Lung (tissue), 12 donors: ENCODE results near the gene NRCAM. TPM values are rescaled to one million over a fixed set of nuclear protein-coding genes. Genes with fewer than 3 reads are reported as not detected.
A peak's percentile ranks its signal among the peaks of the same experiment; 100 is the strongest.

Experiments
- ATAC-seq: fragments of 200-7000 bp; cut with Tn5 transposase; one replicate; pipeline ENCODE4 v1.9.1; 2020; ENCODE audit warnings: moderate number of reproducible peaks; ENCODE audit not compliant: insufficient read depth, low FRiP score
- DNase-seq, 3 donors: peaks; one replicate each; pipeline ENCODE4 v3.0.0-alpha.2; 2013 to 2017
- H3K27ac ChIP-seq, 2 donors: one replicate each; pipeline ENCODE4 v1.5.1; 2013; ENCODE audit warnings: mild to moderate bottlenecking in 2 of 2, moderate library complexity in 2 of 2, control low read depth in 1 of 2, inconsistent platforms in 1 of 2, low read depth in 1 of 2, low read length in 1 of 2
- H3K27me3 ChIP-seq, 3 donors: one replicate each; pipeline ENCODE4 v1.5.1; 2013; ENCODE audit warnings: low read length in 2 of 3; ENCODE audit not compliant: control insufficient read depth in 3 of 3, insufficient read depth in 3 of 3
- H3K36me3 ChIP-seq, 4 donors: one replicate each; pipeline ENCODE4 v1.5.1; 2013; ENCODE audit warnings: low read length in 4 of 4, mild to moderate bottlenecking in 1 of 4, moderate library complexity in 1 of 4; ENCODE audit not compliant: control insufficient read depth in 4 of 4, insufficient read depth in 4 of 4
- H3K4me1 ChIP-seq, 5 donors: one replicate each; pipeline ENCODE4 v1.5.1; 2013; ENCODE audit warnings: low read length in 5 of 5, mild to moderate bottlenecking in 2 of 5, moderate library complexity in 1 of 5; ENCODE audit not compliant: control insufficient read depth in 5 of 5, insufficient read depth in 5 of 5
- H3K4me3 ChIP-seq: one replicate; pipeline ENCODE4 v1.5.1; 2013; ENCODE audit warnings: mild to moderate bottlenecking, control low read depth, moderate library complexity
- H3K9ac ChIP-seq, 2 donors: one replicate each; pipeline ENCODE4 v1.5.1; 2013; ENCODE audit warnings: low read length in 2 of 2, control low read depth in 1 of 2; ENCODE audit not compliant: insufficient read depth in 1 of 2
- H3K9me3 ChIP-seq, 4 donors: one replicate each; pipeline ENCODE4 v1.5.1; 2013; ENCODE audit warnings: low read length in 3 of 4, mild to moderate bottlenecking in 1 of 4, moderate library complexity in 1 of 4; ENCODE audit not compliant: control insufficient read depth in 4 of 4, insufficient read depth in 3 of 4
- WGBS, 2 donors: extraction: QIAGEN DNeasy Blood & Tissue Kit; methylation state at CpG; one replicate each; pipeline ENCODE4 v1.1.7; 2013; 5-methylcytosine and 5-hydroxymethylcytosine counted together
- polyA plus RNA-seq, 2 donors: library from polyadenylated mRNA; stranded (reverse); fragments of 200-250 nt; gene quantifications; one replicate each; pipeline ENCODE4 v1.2.1, GENCODE V29; 2013
- total RNA-seq, 2 donors: library from RNA; depleted of rRNA in 1 of 2; stranded (reverse); fragments of >200 nt in 1 of 2; gene quantifications; one replicate each; pipeline ENCODE4 v1.2.1, GENCODE V29; 2014 to 2021
- TF ChIP-seq, protein P1 (sequence below): IDR thresholded peaks from 2 replicates; pipeline ENCODE4 v1.5.1; 2012; ENCODE audit warnings: mild to moderate bottlenecking; ENCODE audit errors: control extremely low read depth, extremely low read depth
- donor health status: control.
- donor health status: control.
- donor health status: Bipolar disorder and iron deficiency.
- donor health status: healthy.
- donor health status: DM: yes; HTN: yes; CAD: no.

Gene NRCAM
- total and polyA plus RNA-seq, 4 donors: 2.5 to 32.4 (median 11.0) TPM

DNA sequence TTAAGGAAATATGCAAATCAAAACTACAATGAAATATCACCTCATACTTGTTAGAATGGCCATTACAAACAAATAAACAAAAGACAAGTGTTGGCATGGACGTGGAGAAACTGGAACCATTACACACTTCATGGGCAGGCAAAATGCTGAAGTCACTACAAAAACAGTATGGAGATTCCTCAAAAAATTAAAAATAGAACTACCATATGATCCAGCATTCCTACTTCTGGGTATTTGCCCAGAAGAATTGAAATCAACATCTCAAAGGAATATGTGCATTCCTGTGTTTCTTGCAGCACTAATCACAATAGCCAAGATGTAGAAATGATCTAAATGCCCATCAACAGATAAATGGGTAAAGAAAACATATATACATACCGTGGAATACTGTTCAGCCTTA is 83.6 kb downstream of the NRCAM start:
- 82 to 83% methylated on average over 2 of the region's 2 CpGs for WGBS, 2 donors
- TF ChIP-seq, protein P1, sequence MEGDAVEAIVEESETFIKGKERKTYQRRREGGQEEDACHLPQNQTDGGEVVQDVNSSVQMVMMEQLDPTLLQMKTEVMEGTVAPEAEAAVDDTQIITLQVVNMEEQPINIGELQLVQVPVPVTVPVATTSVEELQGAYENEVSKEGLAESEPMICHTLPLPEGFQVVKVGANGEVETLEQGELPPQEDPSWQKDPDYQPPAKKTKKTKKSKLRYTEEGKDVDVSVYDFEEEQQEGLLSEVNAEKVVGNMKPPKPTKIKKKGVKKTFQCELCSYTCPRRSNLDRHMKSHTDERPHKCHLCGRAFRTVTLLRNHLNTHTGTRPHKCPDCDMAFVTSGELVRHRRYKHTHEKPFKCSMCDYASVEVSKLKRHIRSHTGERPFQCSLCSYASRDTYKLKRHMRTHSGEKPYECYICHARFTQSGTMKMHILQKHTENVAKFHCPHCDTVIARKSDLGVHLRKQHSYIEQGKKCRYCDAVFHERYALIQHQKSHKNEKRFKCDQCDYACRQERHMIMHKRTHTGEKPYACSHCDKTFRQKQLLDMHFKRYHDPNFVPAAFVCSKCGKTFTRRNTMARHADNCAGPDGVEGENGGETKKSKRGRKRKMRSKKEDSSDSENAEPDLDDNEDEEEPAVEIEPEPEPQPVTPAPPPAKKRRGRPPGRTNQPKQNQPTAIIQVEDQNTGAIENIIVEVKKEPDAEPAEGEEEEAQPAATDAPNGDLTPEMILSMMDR: no peak
- DNase-seq (no peak), ATAC-seq (no peak)
- no peaks in the 10 kb centered on the region for H3K36me3 ChIP-seq
- no peaks in the 10 kb centered on the region for H3K9me3 ChIP-seq
- H3K27ac ChIP-seq: no peak overlapping the region
- H3K27me3 ChIP-seq: no peaks in the 10 kb centered on the region
- no peak overlapping the region for H3K4me3 ChIP-seq
- no peak overlapping the region for H3K9ac ChIP-seq
- H3K4me1 ChIP-seq: no peaks in the 10 kb centered on the region

DNA sequence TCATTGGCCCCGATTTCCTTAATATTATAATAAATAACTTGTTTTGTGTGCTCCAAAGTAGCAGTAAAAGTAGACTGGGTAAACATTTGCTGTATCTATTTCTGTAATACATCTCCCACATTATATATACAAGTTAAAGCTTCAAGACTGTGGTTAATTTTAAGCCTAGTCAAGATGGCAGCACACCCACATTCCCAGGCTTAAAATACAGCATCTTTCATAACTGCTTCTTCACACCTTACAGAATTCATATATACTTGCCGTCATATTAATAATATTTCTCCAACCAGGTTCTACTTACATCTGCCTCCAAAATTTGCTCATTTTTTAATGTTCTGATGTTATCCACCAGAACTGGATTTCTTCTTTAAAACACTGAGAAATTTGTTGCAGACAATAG is 85.6 kb downstream of the NRCAM start:
- DNase-seq: no peak
- Histone ChIP-seq H3K27ac (no peak overlapping the region), H3K9me3 (no peaks in the 10 kb centered on the region), H3K27me3 (no peaks in the 10 kb centered on the region), H3K4me1 (no peaks in the 10 kb centered on the region), H3K36me3 (no peaks in the 10 kb centered on the region), H3K4me3 (no peak overlapping the region), H3K9ac (no peak overlapping the region)
- WGBS, 2 donors: 67 to 68% methylated on average over 2 of the region's 2 CpGs
- ATAC-seq: no peak
- TF ChIP-seq, protein P1: no peak

DNA sequence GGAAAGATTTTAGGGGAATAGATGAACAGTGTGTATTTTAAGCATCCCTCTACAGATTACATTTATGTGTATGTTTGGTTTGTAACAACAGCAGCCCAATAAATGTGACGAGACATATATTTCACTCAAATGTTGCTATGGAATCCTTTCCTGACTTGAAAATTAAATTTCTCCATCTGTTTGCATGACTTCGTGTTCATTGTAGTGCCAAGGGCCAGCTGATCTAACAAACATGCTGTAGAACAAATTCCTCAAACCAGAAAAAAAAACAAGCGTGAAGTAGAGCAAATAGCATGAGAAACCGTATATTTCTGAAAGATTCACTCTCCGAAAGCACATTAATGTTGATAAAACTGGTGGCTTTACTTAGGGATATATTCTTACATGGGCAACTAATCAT is 87.8 kb downstream of the NRCAM start:
- ATAC-seq: no peak
- TF ChIP-seq, protein P1: no peak
- WGBS, 2 donors: 63 to 83% methylated on average over 5 of the region's 5 CpGs
- DNase-seq: peak in 2 of 3 donors; percentile 15 to 30
- H3K4me3 ChIP-seq: no peak overlapping the region
- no peaks in the 10 kb centered on the region for H3K9me3 ChIP-seq
- H3K4me1 ChIP-seq: no peaks in the 10 kb centered on the region
- no peak overlapping the region for H3K9ac ChIP-seq
- H3K36me3 ChIP-seq: no peaks in the 10 kb centered on the region
- no peak overlapping the region for H3K27ac ChIP-seq
- no peaks in the 10 kb centered on the region for H3K27me3 ChIP-seq

- Histone ChIP-seq H3K4me1 (no peaks in the 10 kb centered on the region), H3K9me3 (no peaks in the 10 kb centered on the region), H3K4me3 (no peak overlapping the region), H3K9ac (no peak overlapping the region), H3K27me3 (no peaks in the 10 kb centered on the region), H3K27ac (no peak overlapping the region), H3K36me3 (no peaks in the 10 kb centered on the region)
- ATAC-seq: no peak
- TF ChIP-seq, protein P1: no peak
- no peak for DNase-seq
- 69 to 70% methylated on average over 6 of the region's 6 CpGs for WGBS, 2 donors
These were observed 88.3 kb downstream of the NRCAM start for GRCh38 chr7:108367946-108368345.
